Esophagus (tissue), 2 donors: Measurements from ENCODE around the gene ZDHHC14. TPM values are rescaled to one million over a fixed set of nuclear protein-coding genes. Genes with fewer than 3 reads are reported as not detected.
"Not testable (repeated sequence)": the region's sequence is repeated elsewhere in the genome, so short reads cannot be mapped to it uniquely, and the experiment has no call there.

Source experiments
- H3K27ac ChIP-seq, 2 donors: one replicate each; pipeline ENCODE4 v1.5.1; 2013; ENCODE audit warnings: low read depth in 2 of 2, mild to moderate bottlenecking in 2 of 2, inconsistent platforms in 1 of 2, low read length in 1 of 2, moderate library complexity in 1 of 2
- H3K27me3 ChIP-seq, 2 donors: one replicate each; pipeline ENCODE4 v1.6.1; 2013; ENCODE audit warnings: low read length in 2 of 2, control low read depth in 1 of 2, mild to moderate bottlenecking in 1 of 2; ENCODE audit not compliant: insufficient read depth in 2 of 2, control insufficient read depth in 1 of 2
- H3K36me3 ChIP-seq, 2 donors: one replicate each; pipeline ENCODE4 v1.6.1; 2013; ENCODE audit warnings: low read length in 1 of 2; ENCODE audit not compliant: control insufficient read depth in 2 of 2, insufficient read depth in 2 of 2
- H3K4me1 ChIP-seq, 2 donors: one replicate each; pipeline ENCODE4 v1.6.1; 2013; ENCODE audit warnings: low read length in 1 of 2; ENCODE audit not compliant: control insufficient read depth in 2 of 2, insufficient read depth in 2 of 2
- H3K4me3 ChIP-seq, 2 donors: one replicate each; pipeline ENCODE4 v1.5.1; 2013; ENCODE audit warnings: low read length in 2 of 2, mild to moderate bottlenecking in 2 of 2, low read depth in 1 of 2, moderate library complexity in 1 of 2
- H3K9me3 ChIP-seq, 2 donors: one replicate each; pipeline ENCODE4 v1.6.1; 2013; ENCODE audit warnings: mild to moderate bottlenecking in 2 of 2, low read depth in 1 of 2, low read length in 1 of 2, moderate library complexity in 1 of 2; ENCODE audit not compliant: control insufficient read depth in 2 of 2, insufficient read depth in 1 of 2
- WGBS, 2 donors: extraction: QIAGEN DNeasy Blood & Tissue Kit; methylation state at CpG; one replicate each; pipeline ENCODE4 v1.1.7; 2013; 5-methylcytosine and 5-hydroxymethylcytosine counted together
- polyA plus RNA-seq, 2 donors: library from polyadenylated mRNA; stranded (reverse); fragments of 200-250 nt; gene quantifications; one replicate each; pipeline ENCODE4 v1.2.3, GENCODE V29; 2013
- donor health status: healthy with polysubstance abuse.
- donor health status: Bipolar disorder and iron deficiency.

Gene ZDHHC14
- polyA plus RNA-seq, 2 donors, result 2.9 to 3.7 TPM

DNA sequence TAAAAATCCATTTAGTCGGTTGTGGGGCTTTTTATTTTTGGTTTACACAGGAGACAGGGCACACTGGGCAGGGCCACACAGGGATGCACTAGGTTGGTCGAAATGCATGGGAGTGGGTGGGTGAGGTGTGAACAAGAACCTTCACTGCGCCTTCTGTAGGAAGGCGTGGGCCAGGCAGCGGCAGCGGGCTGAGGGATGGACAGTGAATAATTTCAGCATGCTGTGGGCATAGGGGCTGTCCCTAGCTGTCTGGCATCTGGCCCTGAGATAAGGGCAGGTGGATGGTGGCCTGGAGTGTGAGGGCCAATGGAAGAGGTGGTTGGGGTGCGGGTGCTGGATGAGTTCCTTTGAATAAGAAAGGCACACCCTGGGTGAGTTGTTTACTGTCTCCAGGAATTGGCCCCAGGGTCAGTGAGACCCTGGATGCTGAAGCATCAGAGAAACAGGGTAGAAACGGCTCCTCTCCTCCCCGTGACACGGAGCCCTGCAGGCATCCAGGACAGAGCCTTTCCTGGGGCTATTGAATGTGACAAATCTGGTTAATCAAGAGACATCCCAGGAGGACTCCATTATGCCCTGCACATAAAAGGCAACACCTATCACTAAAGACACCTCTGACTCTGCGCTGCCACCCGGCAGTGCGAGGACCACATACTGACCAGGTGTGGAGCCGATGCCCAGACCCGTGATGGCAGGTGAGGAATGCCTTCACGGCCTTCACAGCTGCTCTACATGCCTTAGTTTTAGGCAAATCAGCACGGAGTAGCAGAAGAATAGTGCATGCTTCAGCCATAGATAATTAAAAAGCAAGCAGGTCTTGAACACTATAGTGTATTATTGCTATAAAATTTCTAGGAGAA lies 319.0 kb downstream of the ZDHHC14 start:
- 74 to 78% methylated on average over 17 of the region's 17 CpGs for WGBS, 2 donors
- Histone ChIP-seq H3K27ac (no peak overlapping the region), H3K4me3 (no peak overlapping the region), H3K36me3 (no peaks in the 10 kb centered on the region), H3K27me3 (no peaks in the 10 kb centered on the region), H3K4me1 (no peaks in the 10 kb centered on the region), H3K9me3 (peaks cover 2 to 9% of the 10 kb centered on the region in 2 donors)

DNA sequence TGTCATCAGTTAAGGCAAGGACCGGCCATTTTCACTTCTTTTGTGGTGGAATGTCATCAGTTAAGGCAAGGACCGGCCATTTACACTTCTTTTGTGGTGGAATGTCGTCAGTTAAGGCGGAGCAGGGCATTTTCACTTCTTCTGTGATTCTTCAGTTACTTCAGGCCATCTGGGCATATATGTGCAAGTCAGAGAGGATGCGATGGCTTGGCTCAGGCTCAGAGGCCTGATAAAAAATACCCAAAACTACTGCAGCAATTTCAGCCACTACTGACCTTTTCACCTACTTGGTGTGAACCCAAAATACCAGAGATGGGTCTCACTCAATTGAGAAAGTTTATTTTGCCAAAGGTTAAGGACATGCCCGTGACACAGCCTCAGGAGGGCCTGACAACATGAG lies 325.4 kb downstream of the ZDHHC14 start:
- not testable (repeated sequence) for H3K27ac ChIP-seq, H3K36me3 ChIP-seq
- 85 to 87% methylated on average over 6 of the region's 6 CpGs for WGBS, 2 donors

DNA sequence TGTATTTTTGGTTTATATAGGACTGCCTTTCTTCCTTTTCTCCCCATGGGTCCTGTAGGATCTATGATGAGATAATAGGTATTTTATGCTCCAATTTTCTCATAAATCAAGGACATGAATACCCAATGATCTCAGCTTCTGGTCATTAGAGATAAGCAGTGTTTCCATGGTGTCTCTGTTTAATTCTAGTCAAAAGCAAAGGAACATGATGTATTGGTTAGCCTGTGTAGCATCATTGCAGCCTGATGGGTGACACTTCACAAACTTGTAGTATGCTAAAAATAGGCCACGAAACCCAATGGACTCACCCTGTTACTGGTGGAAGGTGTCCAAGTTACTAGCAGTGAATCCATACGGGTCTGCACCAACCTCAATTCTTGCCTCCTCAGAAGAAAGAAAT lies 325.9 kb downstream of the ZDHHC14 start:
- Histone ChIP-seq H3K9me3 (no peaks in the 10 kb centered on the region), H3K4me3 (no peak overlapping the region), H3K27me3 (no peaks in the 10 kb centered on the region), H3K4me1 (no peaks in the 10 kb centered on the region), H3K36me3 (no peaks in the 10 kb centered on the region), H3K27ac (no peak overlapping the region)
- WGBS, 2 donors, result 75 to 92% methylated on average over 2 of the region's 2 CpGs

More for the DNA sequence above, 325.4 kb downstream of the ZDHHC14 start:
- not testable (repeated sequence) for H3K4me1 ChIP-seq, H3K9me3 ChIP-seq, H3K4me3 ChIP-seq, H3K27me3 ChIP-seq

DNA sequence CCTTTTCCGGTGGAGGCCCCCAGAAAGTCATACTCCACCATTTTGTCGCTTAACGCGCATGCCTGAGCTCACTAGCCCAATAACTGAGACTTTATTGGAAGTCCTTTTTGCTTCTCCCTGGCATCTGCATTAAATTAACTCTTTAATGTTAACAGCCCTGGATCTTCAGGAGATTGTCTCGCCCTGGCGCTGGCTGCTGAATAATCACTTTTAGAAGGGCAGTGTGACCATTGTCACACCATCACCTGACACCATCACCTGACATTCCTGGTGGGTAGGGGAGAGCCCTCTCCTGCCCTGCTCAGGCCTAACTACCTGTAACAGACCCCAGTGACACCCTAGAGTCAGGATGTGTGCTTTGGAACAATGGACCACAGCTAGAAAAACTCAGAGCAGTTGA lies 326.6 kb downstream of the ZDHHC14 start:
- no peaks in the 10 kb centered on the region for H3K4me1 ChIP-seq
- H3K36me3 ChIP-seq, result no peaks in the 10 kb centered on the region
- no peaks in the 10 kb centered on the region for H3K9me3 ChIP-seq
- H3K27me3 ChIP-seq, result no peaks in the 10 kb centered on the region
- no peak overlapping the region for H3K27ac ChIP-seq
- 76 to 82% methylated on average over 6 of the region's 6 CpGs for WGBS, 2 donors
- no peak overlapping the region for H3K4me3 ChIP-seq

DNA sequence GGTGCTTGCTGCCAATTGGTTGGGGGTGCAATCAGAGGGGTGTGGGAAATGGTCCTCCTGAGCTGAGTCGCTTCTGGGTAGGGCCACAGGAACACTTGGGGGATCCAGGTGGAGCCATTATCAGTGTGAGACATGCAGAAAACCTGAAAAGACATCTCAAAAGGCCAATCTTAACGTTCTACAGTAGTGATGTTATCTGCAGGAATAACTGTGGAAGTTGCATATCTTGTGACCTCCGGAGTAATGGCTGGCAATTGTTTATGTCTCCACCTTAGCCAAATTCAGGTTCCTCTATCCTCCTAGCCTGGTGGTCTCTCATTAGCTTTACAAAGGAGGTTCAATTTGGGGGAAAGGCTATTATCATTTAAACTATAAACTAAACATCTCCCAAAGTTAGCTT lies 327.2 kb downstream of the ZDHHC14 start:
- H3K4me1 ChIP-seq, result no peaks in the 10 kb centered on the region
- no peaks in the 10 kb centered on the region for H3K9me3 ChIP-seq
- no peaks in the 10 kb centered on the region for H3K36me3 ChIP-seq
- no peak overlapping the region for H3K4me3 ChIP-seq
- 81% methylated on average over 3 of the region's 3 CpGs for WGBS, 2 donors
- no peak overlapping the region for H3K27ac ChIP-seq
- H3K27me3 ChIP-seq, result no peaks in the 10 kb centered on the region

DNA sequence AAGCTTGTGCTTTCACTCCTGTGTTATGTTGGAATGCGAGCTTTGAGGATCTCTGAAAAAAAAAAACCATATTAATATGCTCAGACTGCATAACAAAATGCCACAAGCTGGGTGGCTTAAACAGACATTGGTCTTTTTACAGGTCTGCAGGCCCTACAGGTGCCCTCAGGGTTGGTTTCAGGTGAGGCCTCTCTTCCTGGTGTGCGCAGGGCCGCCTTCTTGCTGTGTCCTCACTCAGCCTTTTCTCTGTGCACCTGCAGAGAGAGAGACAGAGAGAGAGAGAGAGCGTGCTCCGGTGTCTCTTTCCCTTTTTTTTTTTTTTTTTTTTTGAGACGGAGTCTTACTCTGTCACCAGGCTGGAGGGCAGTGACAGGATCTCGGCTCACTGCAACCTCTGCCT lies 327.9 kb downstream of the ZDHHC14 start:
- H3K4me1 ChIP-seq, result no peaks in the 10 kb centered on the region
- WGBS, 2 donors, result 84 to 90% methylated on average over 7 of the region's 7 CpGs
- H3K27ac ChIP-seq, result no peak overlapping the region
- H3K27me3 ChIP-seq, result no peaks in the 10 kb centered on the region
- H3K36me3 ChIP-seq, result no peaks in the 10 kb centered on the region
- no peak overlapping the region for H3K4me3 ChIP-seq
- no peaks in the 10 kb centered on the region for H3K9me3 ChIP-seq

DNA sequence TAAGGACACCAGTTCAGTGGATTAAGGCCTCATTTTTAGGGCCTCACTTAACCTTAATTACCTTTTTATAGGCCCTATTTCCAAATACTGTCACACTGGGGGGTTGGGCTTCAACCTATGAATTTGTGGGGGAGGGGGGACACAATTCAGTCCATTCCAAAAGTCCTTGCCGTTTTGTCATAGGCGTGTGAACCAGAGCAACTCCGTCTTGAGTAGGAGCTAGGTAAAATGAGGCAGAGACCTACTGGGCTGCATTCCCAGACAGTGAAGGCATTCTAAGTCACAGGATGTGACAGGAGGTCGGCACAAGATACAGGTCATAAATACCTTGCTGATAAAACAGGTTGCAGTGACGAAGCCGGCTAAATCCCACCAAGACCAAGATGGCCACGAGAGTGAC lies 328.6 kb downstream of the ZDHHC14 start:
- no peaks in the 10 kb centered on the region for H3K4me1 ChIP-seq
- no peaks in the 10 kb centered on the region for H3K27me3 ChIP-seq
- 78 to 82% methylated on average over 7 of the region's 7 CpGs for WGBS, 2 donors
- no peaks in the 10 kb centered on the region for H3K36me3 ChIP-seq
- no peak overlapping the region for H3K4me3 ChIP-seq
- H3K9me3 ChIP-seq, result no peaks in the 10 kb centered on the region
- no peak overlapping the region for H3K27ac ChIP-seq

DNA sequence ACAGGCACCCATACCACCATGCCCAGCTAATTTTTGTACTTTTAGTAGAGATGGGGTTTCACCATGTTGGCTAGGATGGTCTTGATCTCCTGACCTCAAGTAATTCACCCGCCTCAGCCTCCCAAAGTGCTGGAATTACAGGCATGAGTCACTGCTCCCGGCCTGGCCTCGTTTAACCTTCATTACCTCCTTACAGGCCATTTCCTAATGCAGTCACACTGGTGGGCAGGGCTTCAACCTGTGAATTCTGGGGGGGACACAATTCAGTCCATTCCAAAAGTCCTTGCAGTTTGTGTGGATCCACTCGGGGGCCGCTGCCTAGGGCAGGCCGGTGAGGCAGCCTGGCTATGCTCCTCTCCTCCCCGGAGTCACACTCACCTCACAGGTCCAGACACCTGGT lies 329.6 kb downstream of the ZDHHC14 start:
- no peak overlapping the region for H3K27ac ChIP-seq
- no peaks in the 10 kb centered on the region for H3K4me1 ChIP-seq
- 79 to 84% methylated on average over 7 of the region's 7 CpGs for WGBS, 2 donors
- H3K4me3 ChIP-seq, result no peak overlapping the region
- no peaks in the 10 kb centered on the region for H3K36me3 ChIP-seq
- no peaks in the 10 kb centered on the region for H3K9me3 ChIP-seq
- no peaks in the 10 kb centered on the region for H3K27me3 ChIP-seq

DNA sequence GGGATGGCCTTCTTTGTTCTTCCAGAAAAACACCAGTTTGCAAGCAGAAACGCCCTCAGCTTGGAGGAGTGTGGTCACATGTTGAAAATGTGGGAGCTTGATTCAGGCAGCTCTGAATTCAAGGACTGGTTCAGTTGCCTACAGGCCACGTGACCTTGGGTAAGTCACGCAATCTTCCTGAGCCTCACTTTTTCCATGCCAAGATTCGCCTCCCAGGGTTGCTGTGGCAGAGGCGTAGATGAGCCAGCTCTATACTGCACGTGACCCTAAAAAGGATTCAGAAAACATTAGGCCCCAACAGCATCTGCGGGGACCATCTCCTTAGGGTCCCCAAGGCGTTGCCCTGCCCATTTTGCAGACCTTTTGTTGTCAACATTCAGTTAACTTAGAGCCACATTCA lies 330.1 kb downstream of the ZDHHC14 start:
- Histone ChIP-seq H3K4me1 (no peaks in the 10 kb centered on the region), H3K36me3 (no peaks in the 10 kb centered on the region), H3K4me3 (no peak overlapping the region), H3K27ac (no peak overlapping the region), H3K27me3 (no peaks in the 10 kb centered on the region), H3K9me3 (no peaks in the 10 kb centered on the region)
- WGBS, 2 donors, result 93% methylated on average over 8 of the region's 8 CpGs
